SK-N-SH treated with all-trans-retinoic acid at 6 μM for 48 hours (cell line): Measurements from ENCODE around the gene CALHM2.

Experiments used
- ESRRG ChIP-seq: fragments of 250-450 bp; sonication (Bioruptor Pico); IDR thresholded peaks from 2 replicates; pipeline ENCODE4 v1.6.1; 2021; ENCODE audit warnings: mild to moderate bottlenecking
- GLIS3 ChIP-seq: fragments of 250-450 bp; sonication (Bioruptor Pico); IDR thresholded peaks from 2 replicates; pipeline ENCODE4 v1.5.0; 2020; ENCODE audit warnings: mild to moderate bottlenecking, moderate library complexity
- RARB ChIP-seq: fragments of 250-450 bp; sonication (Bioruptor Pico); IDR thresholded peaks from 2 replicates; pipeline ENCODE4 v1.8.0; 2021; ENCODE audit warnings: mild to moderate bottlenecking, moderate library complexity
- SNAI2 ChIP-seq: fragments of 250-450 bp; sonication (Bioruptor Pico); IDR thresholded peaks from 2 replicates; pipeline ENCODE4 v1.5.0; 2020; ENCODE audit warnings: mild to moderate bottlenecking, moderate library complexity
- TOX ChIP-seq: fragments of 250-450 bp; sonication (Bioruptor Pico); IDR thresholded peaks from 2 replicates; pipeline ENCODE4 v1.8.0; 2021; ENCODE audit warnings: mild to moderate bottlenecking, moderate library complexity, borderline replicate concordance
- ZC3H10 ChIP-seq: fragments of 250-450 bp; sonication (Bioruptor Pico); IDR thresholded peaks from 2 replicates; pipeline ENCODE4 v1.5.1; 2021; ENCODE audit warnings: mild to moderate bottlenecking, moderate library complexity
- ZFP3 ChIP-seq: fragments of 250-450 bp; sonication (Bioruptor Pico); IDR thresholded peaks from 2 replicates; pipeline ENCODE4 v1.5.0; 2020; ENCODE audit warnings: mild to moderate bottlenecking, moderate library complexity
- ZNF70 ChIP-seq: fragments of 450-650 bp; formaldehyde crosslinking; IDR thresholded peaks from 2 replicates; pipeline ENCODE4 v1.5.0; 2020; ENCODE audit warnings: mild to moderate bottlenecking, moderate library complexity

- TF ChIP-seq ESRRG (CRISPR knock-in tag) (no peak), SNAI2 (CRISPR knock-in tag) (no peak), RARB (CRISPR knock-in tag) (no peak), GLIS3 (CRISPR knock-in tag) (no peak), ZC3H10 (CRISPR knock-in tag) (no peak), TOX (CRISPR knock-in tag) (no peak), ZNF70 (CRISPR knock-in tag) (no peak), ZFP3 (CRISPR knock-in tag) (no peak)
Measured at GRCh38 chr10:103397191-103397825, 54.9 kb downstream of the CALHM2 start.
